Measurements from ENCODE around the gene C4orf51.

DNA sequence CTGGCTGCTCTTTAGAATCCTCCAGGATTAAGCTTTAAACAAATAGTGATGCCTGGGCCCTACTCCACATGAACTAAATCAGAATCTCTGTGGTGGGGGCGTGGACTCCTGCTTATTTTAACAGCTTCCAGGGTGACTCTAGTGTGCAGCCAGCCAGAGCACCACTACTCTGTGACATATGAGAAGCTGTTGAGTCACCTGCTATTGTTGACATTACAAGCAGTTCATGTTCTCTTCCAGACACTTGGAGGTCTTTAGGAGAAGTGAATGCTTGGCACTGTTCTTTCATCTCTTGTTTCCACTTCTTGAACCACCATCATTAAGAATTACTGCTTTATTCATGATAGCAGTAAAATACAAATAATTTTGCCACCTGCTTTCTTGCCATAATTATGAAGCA, 426 bp upstream of the C4orf51 start:
- no peak for TF ChIP-seq CTCF (IDR thresholded peaks at IDR 0.05; ENCODE audit: insufficient read depth, low read length)
- no peak for TF ChIP-seq GABPA (IDR thresholded peaks at IDR 0.05; ENCODE audit: low read depth)
- TF ChIP-seq SPI1 (IDR thresholded peaks at IDR 0.05; ENCODE audit: borderline replicate concordance, low read depth) = no peak
- no peak for TF ChIP-seq POLR2AphosphoS5 (IDR thresholded peaks at IDR 0.05; ENCODE audit: low read depth)
